GM12891 (cell line): ENCODE results near the gene LFNG.

Source experiments
- DNase-seq: peaks from one replicate; pipeline ENCODE4 v3.0.0; 2011; ENCODE audit warnings: low spot score; ENCODE audit not compliant: insufficient read length
- FAIRE-seq: peaks from 2 replicates; lab custom pipeline; 2011; peaks lifted over from hg19 to GRCh38; lab: Jason Lieb, UNC
- PAX5 ChIP-seq: IDR thresholded peaks from 2 replicates; pipeline ENCODE4 v1.6.1; 2011; ENCODE audit warnings: low read length, moderate library complexity, mild to moderate bottlenecking; ENCODE audit not compliant: insufficient read depth, severe bottlenecking
- POLR2A ChIP-seq: IDR thresholded peaks from 2 replicates; pipeline ENCODE4 v1.6.1; 2011; ENCODE audit warnings: low read depth, low read length, control low read depth
- POLR2AphosphoS5 ChIP-seq: IDR thresholded peaks from 2 replicates; pipeline ENCODE4 v1.6.1; 2011; ENCODE audit warnings: low read depth, low read length, control low read depth
- POU2F2 ChIP-seq: IDR thresholded peaks from 2 replicates; pipeline ENCODE4 v1.6.1; 2011; ENCODE audit warnings: low read depth, mild to moderate bottlenecking, control low read depth, low read length, moderate library complexity
- SPI1 ChIP-seq: IDR thresholded peaks from 2 replicates; pipeline ENCODE4 v1.6.1; 2011; ENCODE audit warnings: low read depth, low read length, control low read depth
- TAF1 ChIP-seq: IDR thresholded peaks from 2 replicates; pipeline ENCODE4 v1.6.1; 2011; ENCODE audit warnings: low read depth, low read length, control low read depth

The LFNG gene

GRCh38 chr7:2502647-2502966 lies 17.0 kb upstream of the LFNG start:
- DNase-seq (no peak), FAIRE-seq (no peak)
- no peak for TF ChIP-seq POLR2AphosphoS5
- no peak for TF ChIP-seq SPI1
- no peak for TF ChIP-seq POLR2A
- TF ChIP-seq PAX5, result no peak
- TF ChIP-seq POU2F2, result no peak

- FAIRE-seq (no peak), DNase-seq (no peak)
- TF ChIP-seq SPI1, result no peak
- no peak for TF ChIP-seq TAF1
- no peak for TF ChIP-seq POLR2A
- TF ChIP-seq POLR2AphosphoS5, result no peak
- TF ChIP-seq POU2F2, result no peak
- no peak for TF ChIP-seq PAX5
These were observed 16.3 kb upstream of the LFNG start for GRCh38 chr7:2503056-2503941.

GRCh38 chr7:2504128-2504888 lies 15.3 kb upstream of the LFNG start:
- no peak for TF ChIP-seq TAF1
- TF ChIP-seq POU2F2, result no peak
- TF ChIP-seq POLR2AphosphoS5, result no peak
- no peak for TF ChIP-seq SPI1
- no peak for FAIRE-seq
- DNase-seq, result no peak

- FAIRE-seq, result no peak
- TF ChIP-seq SPI1 (no peak), TAF1 (no peak), PAX5 (no peak), POU2F2 (no peak), POLR2AphosphoS5 (no peak), POLR2A (no peak)
- no peak for DNase-seq
These were observed 14.6 kb upstream of the LFNG start for GRCh38 chr7:2504889-2505375.

- no peak for TF ChIP-seq POU2F2
- TF ChIP-seq POLR2AphosphoS5, result no peak
- no peak for TF ChIP-seq POLR2A
- TF ChIP-seq PAX5, result no peak
- no peak for TF ChIP-seq SPI1
- TF ChIP-seq TAF1, result no peak
- FAIRE-seq (no peak), DNase-seq (no peak)
These were observed 14.2 kb upstream of the LFNG start for GRCh38 chr7:2505401-2505800.

- DNase-seq (no peak), FAIRE-seq (no peak)
- TF ChIP-seq POLR2AphosphoS5 (no peak), POLR2A (no peak), PAX5 (no peak), SPI1 (no peak), TAF1 (no peak), POU2F2 (no peak)
These were observed 12.2 kb upstream of the LFNG start for GRCh38 chr7:2507208-2507916.

- FAIRE-seq, result no peak
- TF ChIP-seq SPI1 (no peak), TAF1 (no peak), PAX5 (no peak), POLR2A (no peak), POLR2AphosphoS5 (no peak), POU2F2 (no peak)
These were observed 11.7 kb upstream of the LFNG start for GRCh38 chr7:2507917-2508306.

GRCh38 chr7:2508327-2509215 lies 11.0 kb upstream of the LFNG start:
- TF ChIP-seq PAX5 (no peak), TAF1 (no peak), POLR2AphosphoS5 (no peak), SPI1 (no peak), POU2F2 (no peak), POLR2A (no peak)
- DNase-seq (peak; percentile 78), FAIRE-seq (peak; percentile 93)

More at GRCh38 chr7:2507917-2508306, 11.7 kb upstream of the LFNG start:
- DNase-seq, result no peak
